Fibroblast of lung (primary cell): Measurements from ENCODE around the gene CTNNA2.

Experiments used
- EZH2 ChIP-seq: IDR thresholded peaks from 2 replicates; pipeline ENCODE4 v1.5.1; 2012; ENCODE audit warnings: low read length, control low read depth, mild to moderate bottlenecking; ENCODE audit errors: missing control alignments
- TF ChIP-seq, protein P1 (sequence below), 2 donors: IDR thresholded peaks in 1 of 2; conservative IDR thresholded peaks in 1 of 2; 1 replicate in 1 of 2; 2 replicates in 1 of 2; pipeline ENCODE4 v1.5.1; 2011 to 2012; ENCODE audit warnings: low read length in 2 of 2, control low read depth in 1 of 2, inconsistent platforms in 1 of 2, low read depth in 1 of 2, mild to moderate bottlenecking in 1 of 2

DNA sequence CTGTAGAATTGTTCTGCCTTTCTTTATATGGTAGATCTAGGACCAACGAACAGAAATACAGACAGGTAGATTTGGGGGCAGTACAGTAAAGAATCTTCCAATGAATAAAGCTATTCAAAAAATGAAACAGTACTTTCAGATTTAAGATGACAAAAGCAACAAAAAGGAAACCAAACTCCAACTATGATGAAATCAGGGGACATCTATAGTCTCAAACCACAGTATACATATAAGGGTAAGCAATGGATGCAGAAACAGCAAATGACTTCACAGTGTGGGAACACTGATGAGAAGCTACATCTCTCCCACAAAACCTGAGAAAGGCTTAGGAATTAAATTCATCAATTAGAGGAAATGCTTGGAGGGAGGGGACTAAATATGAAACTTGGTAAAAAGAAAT is 202.5 kb downstream of the CTNNA2 start:
- TF ChIP-seq, protein P1, sequence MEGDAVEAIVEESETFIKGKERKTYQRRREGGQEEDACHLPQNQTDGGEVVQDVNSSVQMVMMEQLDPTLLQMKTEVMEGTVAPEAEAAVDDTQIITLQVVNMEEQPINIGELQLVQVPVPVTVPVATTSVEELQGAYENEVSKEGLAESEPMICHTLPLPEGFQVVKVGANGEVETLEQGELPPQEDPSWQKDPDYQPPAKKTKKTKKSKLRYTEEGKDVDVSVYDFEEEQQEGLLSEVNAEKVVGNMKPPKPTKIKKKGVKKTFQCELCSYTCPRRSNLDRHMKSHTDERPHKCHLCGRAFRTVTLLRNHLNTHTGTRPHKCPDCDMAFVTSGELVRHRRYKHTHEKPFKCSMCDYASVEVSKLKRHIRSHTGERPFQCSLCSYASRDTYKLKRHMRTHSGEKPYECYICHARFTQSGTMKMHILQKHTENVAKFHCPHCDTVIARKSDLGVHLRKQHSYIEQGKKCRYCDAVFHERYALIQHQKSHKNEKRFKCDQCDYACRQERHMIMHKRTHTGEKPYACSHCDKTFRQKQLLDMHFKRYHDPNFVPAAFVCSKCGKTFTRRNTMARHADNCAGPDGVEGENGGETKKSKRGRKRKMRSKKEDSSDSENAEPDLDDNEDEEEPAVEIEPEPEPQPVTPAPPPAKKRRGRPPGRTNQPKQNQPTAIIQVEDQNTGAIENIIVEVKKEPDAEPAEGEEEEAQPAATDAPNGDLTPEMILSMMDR (conservative IDR thresholded peaks at IDR 0.05 in 1 of 2, IDR thresholded peaks at IDR 0.05 in 1 of 2; ENCODE audit: low read depth in 1 of 2, low read length in 2 of 2): no peak
- no peak for TF ChIP-seq EZH2
